K562 (cell line): ENCODE data around the gene BCAS3. TPM values are rescaled to one million over a fixed set of nuclear protein-coding genes. Genes with fewer than 3 reads are reported as not detected.

Source experiments
- ATAC-seq: fragments of 200-7000 bp; cut with Tn5 transposase; 3 replicates; pipeline ENCODE4 v1.9.1; 2020; ENCODE audit warnings: moderate library complexity
- BruUV-seq: library from RNA; stranded (reverse); fragments of 400-500 nt; replicated peaks from 2 replicates; lab custom pipeline; 2021; lab: Mats Ljungman, UMichigan
- CTCF ChIA-PET: fragments of 300-600 bp; formaldehyde crosslinking; extraction: SDS; loops from one replicate; lab custom pipeline; 2021; ENCODE audit warnings: low intra/inter-chr PET ratio; lab: Yijun Ruan, JAX
- POLR2A ChIA-PET: fragments of 300-600, 350-650 bp; sonication (Branson Sonifier 250); formaldehyde crosslinking; extraction: SDS; loops from one replicate; lab custom pipeline; 2021; ENCODE audit warnings: antibody characterized with exemption, inconsistent platforms; lab: Yijun Ruan, JAX
- DNase-seq, 4 experiments: peaks; one replicate each; pipeline versions ENCODE4 v3.0.0 to v3.0.0-alpha.2; 2011 to 2018; ENCODE audit warnings: low spot score in 3 of 4, mixed read lengths in 3 of 4; ENCODE audit errors: extremely low read depth in 1 of 4
- FAIRE-seq: peaks from 2 replicates; lab custom pipeline; 2011; peaks lifted over from hg19 to GRCh38; lab: Jason Lieb, UNC
- H2AFZ ChIP-seq: 2 replicates; pipeline ENCODE4 v1.6.0; 2011; ENCODE audit warnings: low read depth, low read length, control low read depth, inconsistent platforms
- H3K27ac ChIP-seq: fragments of 200-600 bp; 3 replicates; pipeline ENCODE4 v1.8.0; 2011; ENCODE audit warnings: low read depth, mild to moderate bottlenecking, control low read depth, inconsistent platforms, low read length, moderate library complexity, mixed read lengths; ENCODE audit errors: extremely low read depth
- H3K27me3 ChIP-seq, 2 experiments: fragments of 300-600 bp in 1 of 2; 2 replicates in 1 of 2; 3 replicates in 1 of 2; pipeline versions ENCODE4 v1.6.0 to v1.8.0; 2011; ENCODE audit warnings: inconsistent platforms in 2 of 2, low read length in 2 of 2, mild to moderate bottlenecking in 1 of 2, mixed read lengths in 1 of 2, moderate library complexity in 1 of 2; ENCODE audit not compliant: control insufficient read depth in 2 of 2, insufficient read depth in 2 of 2
- H3K36me3 ChIP-seq: fragments of 300-600 bp; 3 replicates; pipeline ENCODE4 v1.8.0; 2011; ENCODE audit warnings: mild to moderate bottlenecking, low read length, inconsistent platforms; ENCODE audit not compliant: control insufficient read depth, insufficient read depth
- H3K4me1 ChIP-seq, 2 experiments: fragments of 200-600 bp in 1 of 2; replicated peaks in 1 of 2; 2 replicates in 1 of 2; 3 replicates in 1 of 2; pipeline versions ENCODE4 v1.5.1 to v1.8.0; 2011; ENCODE audit warnings: inconsistent platforms in 2 of 2, low read length in 2 of 2, mild to moderate bottlenecking in 1 of 2, mixed read lengths in 1 of 2, moderate library complexity in 1 of 2; ENCODE audit not compliant: control insufficient read depth in 2 of 2, insufficient read depth in 2 of 2
- H3K4me2 ChIP-seq: 2 replicates; pipeline ENCODE4 v1.6.1; 2011; ENCODE audit warnings: low read length, control low read depth, inconsistent platforms, mixed read lengths; ENCODE audit not compliant: insufficient read depth
- H3K4me3 ChIP-seq: fragments of 200-600 bp; sonication (generic), shearing (Covaris generic); 2 replicates; pipeline ENCODE4 v1.5.1; 2016; ENCODE audit warnings: control low read depth, inconsistent platforms
- H3K79me2 ChIP-seq: fragments of 200-600 bp; 3 replicates; pipeline ENCODE4 v1.8.0; 2011; ENCODE audit warnings: low read length, inconsistent platforms; ENCODE audit not compliant: control insufficient read depth, insufficient read depth
- H3K9ac ChIP-seq, 2 experiments: 2 replicates each; pipeline versions ENCODE4 v1.6.0 to v1.6.1; 2011; ENCODE audit warnings: low read depth in 2 of 2, low read length in 2 of 2, control low read depth in 1 of 2, inconsistent platforms in 1 of 2, mild to moderate bottlenecking in 1 of 2, mixed read lengths in 1 of 2; ENCODE audit not compliant: insufficient read depth in 1 of 2
- H3K9me1 ChIP-seq: one replicate; pipeline ENCODE4 v1.6.0; 2011; ENCODE audit warnings: inconsistent platforms, mild to moderate bottlenecking, low read length, moderate library complexity; ENCODE audit not compliant: control insufficient read depth, insufficient read depth
- H3K9me3 ChIP-seq: replicated peaks from 2 replicates; pipeline ENCODE4 v1.5.1; 2011; ENCODE audit warnings: low read depth, low read length, inconsistent platforms; ENCODE audit not compliant: control insufficient read depth, insufficient read depth
- H4K20me1 ChIP-seq: replicated peaks from 2 replicates; pipeline ENCODE4 v1.6.1; 2011; ENCODE audit warnings: low read length, inconsistent platforms, mixed read lengths; ENCODE audit not compliant: control insufficient read depth, insufficient read depth
- ZNF41 ChIP-seq: fragments of 250-450 bp; sonication (Bioruptor Pico); conservative IDR thresholded peaks from 2 replicates; pipeline ENCODE4 v1.4.0; 2020; ENCODE audit warnings: mild to moderate bottlenecking
- WGBS: fragments of 100-300 bp; shearing (Covaris generic); methylation state at CpG from one replicate; pipeline ENCODE4 v1.1.6; 2016; ENCODE audit warnings: low coverage, mixed read lengths; ENCODE audit not compliant: insufficient coverage; ENCODE audit errors: missing lambda C conversion rate; 5-methylcytosine and 5-hydroxymethylcytosine counted together
- in situ Hi-C: fragments of 300-500 bp; cut with MboI; formaldehyde crosslinking; loops from 4 replicates; pipeline ENCODE4 v1.15.0; 2018; ENCODE audit warnings: inconsistent platforms, mixed read lengths
- intact Hi-C: fragments of 100-400 bp; cut with micrococcal nuclease; formaldehyde crosslinking; loops from 2 replicates; pipeline ENCODE4 v1.14.2; 2022
- polyA plus RNA-seq, 8 experiments: library from polyadenylated mRNA; depleted of rRNA in 4 of 8; stranded (reverse) in 5 of 8; unstranded in 3 of 8; fragments of >200 nt; fragmentation: Nextera tagmentation in 2 of 8; fragmentation: Illumina TruSeq in 1 of 8; extraction: Ambion mirVana in 2 of 8; extraction: Trizol in 1 of 8; gene quantifications; 2 replicates each; pipeline versions ENCODE4 v1.2.1 to v1.2.3, GENCODE V29; 2011 to 2014; ENCODE audit warnings: inconsistent platforms in 1 of 8, missing spikeins in 1 of 8
- total RNA-seq, 7 experiments: library from RNA; depleted of rRNA in 6 of 7; stranded (reverse); fragments of >200 nt in 6 of 7; fragmentation: Illumina TruSeq in 2 of 7; extraction: Trizol in 2 of 7; gene quantifications; 2 replicates each; pipeline versions ENCODE4 v1.2.1 to v1.2.3, GENCODE V29; 2011 to 2021; ENCODE audit warnings: low replicate concordance in 1 of 7
- TF ChIP-seq, protein P1 (sequence below), 3 experiments: fragments of 200-800 bp in 1 of 3; fragments of 250-450 bp in 1 of 3; fragments of 450-650 bp in 1 of 3; sonication (Bioruptor Pico) in 1 of 3; sonication (Bioruptor generic) in 1 of 3; formaldehyde crosslinking in 1 of 3; IDR thresholded peaks; 2 replicates each; pipeline versions ENCODE4 v1.6.1 to v1.8.0; 2016 to 2022; ENCODE audit warnings: mild to moderate bottlenecking in 2 of 3, missing genetic modification characterization in 2 of 3, missing compliant biosample characterization in 1 of 3, moderate library complexity in 1 of 3

BCAS3 gene
- total and polyA plus RNA-seq, 9 of the 15 experiments (the other 6 are each of a cell fraction or from before 2014, with no cell fraction given) = 1.9 to 5.5 (median 3.5) TPM

DNA sequence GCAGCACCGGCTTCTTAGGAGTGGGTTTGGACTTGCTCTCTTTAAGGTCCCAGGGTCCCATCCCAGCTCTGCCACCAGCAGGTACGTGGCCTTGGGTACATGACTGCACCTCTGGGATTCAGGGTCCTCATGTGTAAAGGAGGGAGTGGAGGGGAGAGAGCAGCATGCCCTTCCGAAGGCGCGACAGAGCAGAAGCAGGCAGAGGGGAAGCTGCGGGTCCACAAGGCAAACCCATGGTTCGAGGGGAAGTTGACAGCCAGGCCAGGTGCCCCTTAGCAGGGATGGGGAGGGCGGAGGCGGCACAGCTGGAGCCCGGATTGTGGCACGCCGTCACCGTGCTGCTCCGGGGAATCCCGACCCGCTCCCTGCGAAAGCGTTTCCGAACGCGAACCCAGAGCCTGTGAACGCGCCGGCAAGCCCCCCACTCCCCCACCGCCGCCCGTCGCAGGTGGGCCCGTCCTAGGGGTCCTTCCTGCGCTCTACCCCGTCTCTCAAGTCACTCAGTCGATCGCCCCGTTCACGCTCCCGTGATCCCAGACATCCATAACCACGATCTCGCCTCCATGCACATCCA, 717.8 kb downstream of the BCAS3 start:
- TF ChIP-seq, protein P1, sequence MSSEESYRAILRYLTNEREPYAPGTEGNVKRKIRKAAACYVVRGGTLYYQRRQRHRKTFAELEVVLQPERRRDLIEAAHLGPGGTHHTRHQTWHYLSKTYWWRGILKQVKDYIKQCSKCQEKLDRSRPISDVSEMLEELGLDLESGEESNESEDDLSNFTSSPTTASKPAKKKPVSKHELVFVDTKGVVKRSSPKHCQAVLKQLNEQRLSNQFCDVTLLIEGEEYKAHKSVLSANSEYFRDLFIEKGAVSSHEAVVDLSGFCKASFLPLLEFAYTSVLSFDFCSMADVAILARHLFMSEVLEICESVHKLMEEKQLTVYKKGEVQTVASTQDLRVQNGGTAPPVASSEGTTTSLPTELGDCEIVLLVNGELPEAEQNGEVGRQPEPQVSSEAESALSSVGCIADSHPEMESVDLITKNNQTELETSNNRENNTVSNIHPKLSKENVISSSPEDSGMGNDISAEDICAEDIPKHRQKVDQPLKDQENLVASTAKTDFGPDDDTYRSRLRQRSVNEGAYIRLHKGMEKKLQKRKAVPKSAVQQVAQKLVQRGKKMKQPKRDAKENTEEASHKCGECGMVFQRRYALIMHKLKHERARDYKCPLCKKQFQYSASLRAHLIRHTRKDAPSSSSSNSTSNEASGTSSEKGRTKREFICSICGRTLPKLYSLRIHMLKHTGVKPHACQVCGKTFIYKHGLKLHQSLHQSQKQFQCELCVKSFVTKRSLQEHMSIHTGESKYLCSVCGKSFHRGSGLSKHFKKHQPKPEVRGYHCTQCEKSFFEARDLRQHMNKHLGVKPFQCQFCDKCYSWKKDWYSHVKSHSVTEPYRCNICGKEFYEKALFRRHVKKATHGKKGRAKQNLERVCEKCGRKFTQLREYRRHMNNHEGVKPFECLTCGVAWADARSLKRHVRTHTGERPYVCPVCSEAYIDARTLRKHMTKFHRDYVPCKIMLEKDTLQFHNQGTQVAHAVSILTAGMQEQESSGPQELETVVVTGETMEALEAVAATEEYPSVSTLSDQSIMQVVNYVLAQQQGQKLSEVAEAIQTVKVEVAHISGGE (CRISPR knock-in tag; IDR thresholded peaks at IDR 0.05) = peak in 1 of 3 experiments; percentile 83; a peak in 2 of 6 replicates
- no peak for TF ChIP-seq ZNF41
- H3K4me3 ChIP-seq = no peak overlapping the region
- peaks cover 6% of the 10 kb centered on the region; the same call in 1 of the 2 replicates for H4K20me1 ChIP-seq
- no peak overlapping the region for H3K9ac ChIP-seq
- no peak for DNase-seq
- no TSS peak for BruUV-seq
- in situ Hi-C loops = no loop called here
- H3K27ac ChIP-seq = no peak overlapping the region
- no peaks in the 10 kb centered on the region for H3K79me2 ChIP-seq
- H3K4me1 ChIP-seq = peaks cover 0 to under 1% of the 10 kb centered on the region in 2 experiments; a peak in 2 of 5 replicates
- H2AFZ ChIP-seq = no peak overlapping the region
- ATAC-seq = no peak
- FAIRE-seq = no peak
- H3K9me1 ChIP-seq = no peaks in the 10 kb centered on the region
- intact Hi-C loops = no loop called here
- H3K27me3 ChIP-seq = peaks cover 0 to 20% of the 10 kb centered on the region in 2 experiments; a peak in 2 of 5 replicates
- no peaks in the 10 kb centered on the region for H3K36me3 ChIP-seq
- no peak overlapping the region for H3K4me2 ChIP-seq
- POLR2A ChIA-PET = no interaction called here
- H3K9me3 ChIP-seq = no peaks in the 10 kb centered on the region
- 55% methylated on average over 16 of the region's 38 CpGs for WGBS
- CTCF ChIA-PET = no interaction called here
